Forelimb muscle (tissue), 1 donor: ENCODE measurements around the gene MTMR12. TPM values are rescaled to one million over a fixed set of nuclear protein-coding genes. Genes with fewer than 3 reads are reported as not detected.
"Not testable (repeated sequence)": the region's sequence is repeated elsewhere in the genome, so short reads cannot be mapped to it uniquely, and the experiment has no call there.

Experiments used
- DNase-seq: peaks from one replicate; pipeline ENCODE4 v3.0.0-alpha.2; 2013; ENCODE audit warnings: low read depth
- polyA plus RNA-seq: library from polyadenylated mRNA; unstranded; fragments of 120-200 nt; gene quantifications from one replicate; pipeline ENCODE4 v1.2.1, GENCODE V29; 2013; ENCODE audit not compliant: insufficient read length

MTMR12 gene
- polyA plus RNA-seq, 1 donor = 13.4 TPM

- DNase-seq = no peak
Observed at GRCh38 chr5:32299059-32299677, 13.6 kb downstream of the MTMR12 start.

GRCh38 chr5:32298059-32298415 is 14.7 kb downstream of the MTMR12 start:
- no peak for DNase-seq

DNA sequence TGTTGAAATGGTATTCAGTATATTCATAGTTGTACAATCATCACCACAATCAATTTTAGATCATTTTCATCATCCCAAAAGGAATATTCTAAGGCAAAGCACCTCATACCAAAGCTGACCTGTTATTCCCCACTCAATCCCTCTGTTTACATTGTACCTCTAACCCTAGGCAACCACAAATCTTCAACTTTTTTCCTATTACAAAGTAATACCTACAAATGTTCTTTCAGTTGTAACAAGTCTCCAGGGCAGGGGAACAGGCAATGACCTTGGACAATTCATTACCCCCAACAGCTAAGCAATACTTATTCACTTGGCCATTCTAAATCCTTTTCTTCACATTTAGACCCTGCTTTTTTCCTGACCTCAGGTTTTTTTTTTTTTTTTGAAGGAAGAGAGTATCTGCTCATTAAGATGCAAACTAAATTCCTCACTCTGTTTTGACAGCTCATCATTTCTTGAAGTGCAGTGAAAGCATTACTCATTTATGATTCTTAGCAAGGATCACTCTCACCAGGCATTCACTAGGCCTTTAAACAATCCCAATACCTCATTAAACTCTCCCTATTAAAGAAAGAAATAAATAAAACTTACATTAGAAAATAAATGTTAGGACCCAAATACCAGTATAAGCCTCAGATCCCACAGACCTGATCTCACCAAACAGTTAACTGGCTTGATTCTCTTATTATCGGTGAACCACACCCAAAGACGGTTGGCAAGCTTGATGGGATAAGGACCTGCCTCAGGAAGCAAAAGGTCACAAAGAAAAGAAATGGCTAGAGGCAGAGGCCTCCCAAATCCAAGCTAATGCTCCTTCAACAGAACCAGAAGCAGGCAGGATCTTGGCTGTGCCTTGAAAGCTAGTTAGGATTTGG is 15.3 kb downstream of the MTMR12 start:
- DNase-seq = no peak

- DNase-seq = not testable (repeated sequence)
Observed at GRCh38 chr5:32295966-32296772, 16.6 kb downstream of the MTMR12 start.

DNA sequence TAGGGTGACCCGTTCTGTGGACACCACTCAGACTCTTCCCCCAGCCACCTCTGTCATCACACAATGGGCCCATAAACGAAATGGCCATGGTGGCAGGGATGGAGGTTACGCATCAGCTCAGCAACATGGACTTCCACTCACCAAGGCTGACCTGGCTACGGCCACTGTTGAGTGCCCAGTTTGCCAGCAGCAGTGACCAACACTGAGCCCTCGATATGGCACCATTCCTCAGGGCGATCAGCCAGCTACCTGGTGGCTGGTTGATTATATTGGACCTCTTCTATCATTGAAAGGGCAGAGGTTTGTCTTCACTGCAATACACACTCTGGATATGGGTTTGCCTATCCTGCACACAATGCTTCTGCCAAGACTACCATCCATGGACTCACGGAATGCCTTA is 21.1 kb downstream of the MTMR12 start:
- DNase-seq = no peak

- no peak for DNase-seq
Observed at GRCh38 chr5:32290922-32291321, 21.8 kb downstream of the MTMR12 start.

GRCh38 chr5:32290501-32290900 is 22.2 kb downstream of the MTMR12 start:
- DNase-seq = not testable (repeated sequence)

DNA sequence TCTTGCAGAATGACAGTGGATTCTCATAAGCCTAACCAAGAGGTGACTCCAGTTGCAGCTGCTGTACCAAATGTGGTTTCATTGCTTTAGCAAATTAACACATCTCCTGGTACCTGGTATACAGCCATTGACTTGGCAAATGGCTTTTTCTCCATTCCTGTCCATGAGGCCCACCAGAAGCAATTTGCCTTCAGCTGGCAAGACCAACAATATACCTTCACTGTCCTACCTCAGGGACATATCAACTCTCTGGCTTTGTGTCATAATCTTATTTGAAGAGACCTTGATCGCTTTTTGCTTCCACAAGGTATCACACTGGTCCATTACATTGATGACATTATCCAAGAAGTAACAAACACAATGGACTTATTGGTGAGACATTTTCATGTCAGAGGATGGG is 22.8 kb downstream of the MTMR12 start:
- DNase-seq = not testable (repeated sequence)

- DNase-seq = not testable (repeated sequence)
Observed at GRCh38 chr5:32288135-32288534, 24.6 kb downstream of the MTMR12 start.

- DNase-seq = not testable (repeated sequence)
Observed at GRCh38 chr5:32287525-32287924, 25.2 kb downstream of the MTMR12 start.

GRCh38 chr5:32285510-32286138 is 27.1 kb downstream of the MTMR12 start:
- DNase-seq = no peak

- no peak for DNase-seq
Observed at GRCh38 chr5:32283539-32284377, 29.0 kb downstream of the MTMR12 start.

GRCh38 chr5:32283061-32283460 is 29.7 kb downstream of the MTMR12 start:
- no peak for DNase-seq

GRCh38 chr5:32282633-32283032 is 30.1 kb downstream of the MTMR12 start:
- DNase-seq = no peak

DNA sequence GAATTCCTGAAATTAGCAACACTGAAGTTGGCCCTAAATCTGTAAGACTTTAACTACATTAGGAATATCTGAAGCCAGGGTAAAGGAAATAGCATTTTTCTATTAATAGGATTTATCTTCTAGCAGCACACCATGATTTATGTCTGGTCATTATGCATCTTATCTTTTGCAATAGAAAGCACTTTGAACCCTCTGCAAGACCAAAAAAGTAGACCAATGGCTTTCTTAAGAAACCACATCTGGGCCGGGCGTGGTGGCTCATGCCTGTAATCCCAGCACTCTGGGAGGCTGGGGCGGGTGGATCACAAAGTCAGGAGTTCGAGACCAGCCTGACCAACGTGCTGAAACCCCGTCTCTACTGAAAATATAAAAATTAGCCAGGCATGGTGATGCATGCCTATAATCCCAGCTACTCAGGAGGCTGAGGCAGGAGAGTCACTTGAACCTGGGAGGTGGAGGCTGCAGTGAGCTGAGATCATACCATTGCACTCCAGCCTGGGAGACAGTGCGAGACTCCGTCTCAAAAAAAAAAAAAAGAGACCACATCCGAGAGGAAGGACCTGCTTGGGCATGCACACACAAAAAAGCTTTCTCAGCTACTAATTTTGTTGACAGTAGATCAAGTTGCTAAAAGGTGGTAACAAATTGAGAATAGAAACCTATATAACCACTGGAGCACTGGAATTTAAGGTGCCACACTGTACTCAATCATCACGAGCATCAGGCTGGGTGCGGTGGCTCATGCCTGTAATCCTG is 31.2 kb downstream of the MTMR12 start:
- DNase-seq = not testable (repeated sequence)

GRCh38 chr5:32280656-32281081 is 32.1 kb downstream of the MTMR12 start:
- no peak for DNase-seq

- no peak for DNase-seq
Observed at GRCh38 chr5:32279786-32280185, 33.0 kb downstream of the MTMR12 start.

GRCh38 chr5:32279223-32279622 is 33.5 kb downstream of the MTMR12 start:
- DNase-seq = no peak

GRCh38 chr5:32278406-32278805 is 34.3 kb downstream of the MTMR12 start:
- no peak for DNase-seq

DNA sequence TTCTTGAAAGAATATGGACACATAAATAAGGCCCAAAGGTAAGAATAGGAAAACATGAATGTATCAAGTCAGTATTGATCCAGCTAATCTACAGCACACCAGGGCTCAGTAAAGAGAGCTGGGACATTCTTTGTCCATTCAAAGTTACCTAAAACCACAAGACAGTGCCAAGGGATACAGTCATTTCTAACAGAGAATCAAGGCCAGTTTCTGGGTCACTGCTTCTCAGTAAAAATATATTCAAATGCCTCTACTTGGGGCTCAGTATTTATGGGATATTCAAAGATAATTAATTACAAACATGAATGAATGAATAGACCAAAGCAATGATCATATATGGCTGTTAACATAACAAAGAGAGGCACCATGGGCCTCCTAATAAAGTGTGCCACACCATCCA is 34.9 kb downstream of the MTMR12 start:
- DNase-seq = no peak
